Right cardiac atrium (tissue), 5 donors: Measurements from ENCODE around the gene ZDHHC1. TPM values are rescaled to one million over a fixed set of nuclear protein-coding genes. Genes with fewer than 3 reads are reported as not detected.

Experiments
- ATAC-seq, 2 donors: fragments of 200-7000 bp; cut with Tn5 transposase; one replicate each; pipeline versions ENCODE4 v1.8.0 to v1.9.1; 2020; ENCODE audit warnings: moderate library complexity in 2 of 2, mild to moderate bottlenecking in 1 of 2
- DNase-seq, 3 donors: peaks; one replicate each; pipeline ENCODE4 v3.0.0-alpha.2; 2020
- H3K27ac ChIP-seq: one replicate; pipeline ENCODE4 v1.5.1; 2013; ENCODE audit warnings: mild to moderate bottlenecking, low read length, control low read depth, moderate library complexity
- H3K27me3 ChIP-seq: one replicate; pipeline ENCODE4 v1.6.1; 2013; ENCODE audit not compliant: control insufficient read depth, insufficient read depth
- H3K4me1 ChIP-seq: one replicate; pipeline ENCODE4 v1.6.1; 2013; ENCODE audit warnings: low read length; ENCODE audit not compliant: control insufficient read depth, insufficient read depth
- H3K4me3 ChIP-seq: one replicate; pipeline ENCODE4 v1.5.1; 2013; ENCODE audit warnings: low read length, control low read depth
- H3K9me3 ChIP-seq: one replicate; pipeline ENCODE4 v1.6.1; 2013; ENCODE audit warnings: low read length; ENCODE audit not compliant: control insufficient read depth
- WGBS: extraction: QIAGEN DNeasy Blood & Tissue Kit; methylation state at CpG from one replicate; pipeline ENCODE4 v1.1.7; 2013; 5-methylcytosine and 5-hydroxymethylcytosine counted together
- intact Hi-C, 4 donors: fragments of 100-400 bp; cut with DNase I; formaldehyde crosslinking; loops; one replicate each; pipeline versions ENCODE4 v1.11.0 to v1.14.0; 2022 to 2023
- long read RNA-seq, 4 donors: library from polyadenylated mRNA; unstranded; transcript quantifications; one replicate each; pipeline ENCODE4 v2.0.0, GENCODE V29; 2020 to 2021
- polyA plus RNA-seq: library from polyadenylated mRNA; stranded (reverse); fragments of 200-250 nt; gene quantifications from one replicate; pipeline ENCODE4 v1.2.3, GENCODE V29; 2013
- total RNA-seq, 4 donors: library from RNA; stranded (reverse); fragmentation: NEBNext Ultra II Directional; extraction: Animal tissue kit (Norgen Biotek cat#: 25700); gene quantifications; one replicate each; pipeline ENCODE4 v1.2.1, GENCODE V29; 2021
- donor health status: healthy with polysubstance abuse.
- donor health status: DM: no; HTN: yes; CAD: no.
- donor health status: DM: no; HTN: no; CAD: no.
- donor health status: DM: no; HTN: yes; CAD: no; lungs with severe emphysema.
- donor health status: DM: yes; HTN: yes; CAD: no.

The ZDHHC1 gene, protein sequence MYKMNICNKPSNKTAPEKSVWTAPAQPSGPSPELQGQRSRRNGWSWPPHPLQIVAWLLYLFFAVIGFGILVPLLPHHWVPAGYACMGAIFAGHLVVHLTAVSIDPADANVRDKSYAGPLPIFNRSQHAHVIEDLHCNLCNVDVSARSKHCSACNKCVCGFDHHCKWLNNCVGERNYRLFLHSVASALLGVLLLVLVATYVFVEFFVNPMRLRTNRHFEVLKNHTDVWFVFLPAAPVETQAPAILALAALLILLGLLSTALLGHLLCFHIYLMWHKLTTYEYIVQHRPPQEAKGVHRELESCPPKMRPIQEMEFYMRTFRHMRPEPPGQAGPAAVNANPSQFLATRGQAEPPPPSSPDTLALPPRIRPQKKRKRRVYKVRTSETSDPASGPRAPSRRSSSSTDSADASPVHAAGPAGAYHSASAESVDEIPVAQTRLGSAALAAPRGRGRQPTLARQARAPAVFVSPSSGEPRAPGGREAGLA
- 10 to 100 TPM in 1 of 4 donors, 1 to 10 TPM in 3; 6.4 to 10.4 (median 6.4) TPM for total RNA-seq
- 5.2 TPM for polyA plus RNA-seq
- long read RNA-seq, donor 1, transcript ZDHHC1-203 (12 exons, 2,261 nt), result major isoform, 6 of 13 reads
- long read RNA-seq, donor 1, partial matches to known transcripts, result 3 of 13 reads
- long read RNA-seq, donor 1, other reads (novel, unspliced or antisense), result 3 of 13 reads
- long read RNA-seq, donor 2, partial matches to known transcripts, result 2 of 11 reads
- long read RNA-seq, donor 2, other reads (novel, unspliced or antisense), result 3 of 11 reads
- long read RNA-seq, donor 3, partial matches to known transcripts, result 3 of 7 reads
- long read RNA-seq, donor 3, other reads (novel, unspliced or antisense), result 3 of 7 reads
- long read RNA-seq, donor 4, transcript ZDHHC1-203 (12 exons, 2,261 nt), result major isoform, 9 of 18 reads
- long read RNA-seq, donor 4, partial matches to known transcripts, result 3 of 18 reads
- long read RNA-seq, donor 4, other reads (novel, unspliced or antisense), result 4 of 18 reads

DNA sequence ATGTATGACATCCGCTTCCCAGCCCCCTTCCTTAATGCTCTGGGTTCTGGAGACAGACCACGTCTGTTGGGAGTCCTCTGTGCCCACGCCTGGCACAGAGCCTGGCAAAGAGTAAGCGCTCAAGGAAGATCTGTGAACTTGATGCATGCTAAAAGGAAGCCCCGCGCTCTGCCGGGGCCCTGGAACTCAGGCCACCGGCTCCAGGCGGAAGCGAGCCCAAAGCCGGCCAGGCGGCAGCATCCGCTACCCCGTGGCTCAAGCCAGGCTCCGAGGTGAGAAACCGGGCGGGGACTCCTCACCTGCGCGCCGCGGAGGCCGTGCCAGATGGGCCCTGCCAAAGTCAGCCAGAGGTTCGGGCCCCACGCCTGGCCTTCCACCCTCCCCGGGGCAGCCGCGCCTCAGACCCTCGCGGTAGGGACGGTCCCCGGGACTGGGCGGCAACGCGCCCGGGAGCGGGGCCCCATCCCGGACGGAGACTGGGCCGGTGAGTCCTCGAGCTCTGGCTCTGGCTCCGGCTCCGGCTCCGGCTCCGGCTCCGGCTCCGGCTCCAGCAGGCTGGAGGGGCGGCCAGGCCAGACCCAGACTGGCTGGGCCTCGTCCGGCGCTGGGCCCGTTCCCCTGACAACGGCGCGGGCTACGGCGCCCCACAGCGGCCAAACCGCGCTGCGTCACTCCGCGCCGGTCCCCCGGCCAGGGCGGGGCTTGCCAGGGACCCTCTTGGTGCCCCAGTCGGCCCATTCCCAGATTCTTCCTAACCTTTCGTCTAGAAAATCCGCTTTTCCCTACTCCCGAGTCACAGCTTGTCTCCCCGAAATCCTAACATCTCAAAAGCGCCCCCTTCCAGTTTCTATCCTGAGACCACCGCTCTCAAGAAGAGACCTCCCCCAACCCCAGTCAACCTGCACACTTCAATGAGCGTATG, at the start of gene ZDHHC1:
Gene ZDHHC1 (minus strand): TSS at position 606 of the 922 bp plus-strand sequence. CDS start 8,702 bp downstream, outside the sequence.
- DNase-seq (peak; percentile 81 to 93 (median 92)), ATAC-seq (peak; percentile 97)
- no peaks in the 10 kb centered on the region for H3K9me3 ChIP-seq
- H3K27ac ChIP-seq, result peak within 1 kb of the TSS; percentile 76
- peak within 1 kb of the TSS; percentile 62 for H3K4me3 ChIP-seq
- no peaks in the 10 kb centered on the region for H3K27me3 ChIP-seq
- under 1% methylated on average over 73 of the region's 73 CpGs for WGBS
- no peaks in the 10 kb centered on the region for H3K4me1 ChIP-seq
- intact Hi-C loops, result loop anchor here in 1 of 4 donors (10.0 kb wide), 1 partner anchor 411 kb away; no protein-coding TSS in a partner anchor

DNA sequence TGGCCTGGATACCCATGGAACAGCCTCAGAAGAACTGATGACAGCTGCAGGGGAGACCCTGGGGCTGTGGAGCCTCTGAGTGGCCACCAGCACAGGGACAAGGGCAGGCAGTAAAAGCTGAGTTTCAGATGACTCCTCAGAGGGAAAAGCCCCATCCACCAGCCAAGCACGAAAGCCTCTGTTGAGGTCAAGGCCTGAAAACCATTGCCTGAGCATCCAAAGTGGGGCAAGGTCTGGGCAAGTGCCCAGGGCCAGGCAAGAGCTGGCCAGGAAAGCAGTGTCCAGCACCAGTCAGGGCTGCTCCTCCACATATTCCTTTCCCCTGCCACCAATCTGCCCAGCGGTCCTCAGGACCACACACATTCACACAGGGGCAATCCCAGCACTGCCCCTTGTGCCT, 48.3 kb upstream of the ZDHHC1 start:
- no peak for ATAC-seq
- intact Hi-C loops, result no loop called here
- no peak overlapping the region for H3K4me3 ChIP-seq
- H3K4me1 ChIP-seq, result peaks cover 18% of the 10 kb centered on the region
- no peaks in the 10 kb centered on the region for H3K27me3 ChIP-seq
- DNase-seq, result peak in 2 of 3 donors; percentile 10 to 22
- H3K9me3 ChIP-seq, result no peaks in the 10 kb centered on the region
- no peak overlapping the region for H3K27ac ChIP-seq
- 84% methylated on average over 2 of the region's 2 CpGs for WGBS

DNA sequence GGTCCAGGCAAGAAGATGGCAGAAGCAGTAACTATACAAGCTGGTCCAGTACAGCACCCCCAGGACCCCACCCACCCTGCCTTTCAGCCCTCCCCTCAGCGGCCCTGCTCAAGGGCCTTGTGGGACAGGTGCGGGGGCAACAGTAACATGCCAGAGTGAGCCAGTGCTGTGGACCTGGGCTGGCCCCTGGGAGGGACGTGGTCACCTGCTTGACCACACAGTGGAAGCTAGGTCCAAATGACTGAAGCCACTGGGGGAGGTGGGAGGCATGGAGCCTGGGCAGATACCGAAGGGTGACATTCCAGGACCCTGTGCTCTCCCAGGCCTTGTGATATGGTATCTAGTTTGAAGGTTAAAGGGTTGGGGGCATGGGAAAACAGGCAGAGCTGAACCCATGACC, 47.4 kb upstream of the ZDHHC1 start:
- 92% methylated on average over 4 of the region's 4 CpGs for WGBS
- peak in 2 of 3 donors; percentile 31 for DNase-seq

DNA sequence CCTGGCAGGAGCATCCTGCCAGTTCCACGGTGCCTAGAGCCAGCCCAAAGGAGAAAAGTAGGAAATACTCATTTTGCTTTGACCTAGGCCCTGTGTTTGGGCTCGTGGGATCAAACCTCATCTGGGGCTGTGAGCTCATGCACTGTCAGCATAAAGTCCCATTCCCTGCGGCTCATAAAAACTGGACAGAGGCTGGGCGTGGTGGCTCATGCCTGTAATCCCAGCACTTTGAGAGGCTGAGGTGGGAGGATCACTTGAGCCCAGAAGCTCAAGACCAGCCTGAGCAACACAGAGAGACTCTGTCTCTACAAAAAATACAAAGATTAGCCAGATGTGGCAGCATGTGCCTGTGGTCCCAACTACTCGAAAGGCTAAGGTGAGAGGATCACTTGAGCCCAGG, 46.8 kb upstream of the ZDHHC1 start:
- no peaks in the 10 kb centered on the region for H3K9me3 ChIP-seq

More for the DNA sequence above, 47.4 kb upstream of the ZDHHC1 start:
- intact Hi-C loops, result no loop called here
- no peak overlapping the region for H3K4me3 ChIP-seq
- H3K9me3 ChIP-seq, result no peaks in the 10 kb centered on the region
- no peaks in the 10 kb centered on the region for H3K27me3 ChIP-seq
- no peak overlapping the region for H3K27ac ChIP-seq
- ATAC-seq, result no peak
- H3K4me1 ChIP-seq, result peaks cover 23% of the 10 kb centered on the region

DNA sequence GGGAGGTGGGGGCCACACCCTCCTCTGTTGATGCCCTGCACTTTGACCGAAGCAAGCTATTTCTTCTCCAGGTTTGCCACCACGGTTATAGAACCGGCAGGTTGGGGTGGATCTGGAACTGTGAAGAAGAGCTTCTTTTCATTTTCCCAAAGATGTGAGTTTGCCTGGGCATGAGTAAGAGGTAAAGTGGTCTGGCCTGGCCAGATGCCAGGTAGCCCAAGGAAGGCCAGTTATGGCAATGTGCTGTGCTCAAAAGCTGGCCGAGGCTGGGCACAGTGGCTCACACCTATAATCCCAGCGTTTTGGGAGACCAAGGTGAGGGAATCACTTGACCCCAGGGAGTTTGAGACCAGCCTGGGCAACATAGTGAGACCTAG, 46.0 kb upstream of the ZDHHC1 start:
- intact Hi-C loops, result no loop called here
- H3K4me3 ChIP-seq, result no peak overlapping the region
- H3K27ac ChIP-seq, result no peak overlapping the region
- peaks cover 37% of the 10 kb centered on the region for H3K4me1 ChIP-seq
- 93% methylated on average over 5 of the region's 5 CpGs for WGBS
- DNase-seq (peak in 1 of 3 donors; percentile 46), ATAC-seq (no peak)
- H3K9me3 ChIP-seq, result no peaks in the 10 kb centered on the region
- no peaks in the 10 kb centered on the region for H3K27me3 ChIP-seq

More for the DNA sequence above, 46.8 kb upstream of the ZDHHC1 start:
- Histone ChIP-seq H3K27me3 (no peaks in the 10 kb centered on the region), H3K4me1 (peaks cover 29% of the 10 kb centered on the region), H3K4me3 (no peak overlapping the region), H3K27ac (no peak overlapping the region)
- ATAC-seq (no peak), DNase-seq (peak in 2 of 3 donors; percentile 6)
- 85% methylated on average over 5 of the region's 5 CpGs for WGBS
- intact Hi-C loops, result no loop called here

GRCh38 chr16:67461600-67462278, 45.5 kb upstream of the ZDHHC1 start:
- Histone ChIP-seq H3K27ac (no peak overlapping the region), H3K9me3 (no peaks in the 10 kb centered on the region), H3K4me3 (no peak overlapping the region), H3K4me1 (peaks cover 40% of the 10 kb centered on the region), H3K27me3 (no peaks in the 10 kb centered on the region)
- WGBS, result 81% methylated on average over 8 of the region's 8 CpGs
- ATAC-seq, result no peak
- intact Hi-C loops, result no loop called here
- peak in 1 of 3 donors; percentile 41 for DNase-seq

DNA sequence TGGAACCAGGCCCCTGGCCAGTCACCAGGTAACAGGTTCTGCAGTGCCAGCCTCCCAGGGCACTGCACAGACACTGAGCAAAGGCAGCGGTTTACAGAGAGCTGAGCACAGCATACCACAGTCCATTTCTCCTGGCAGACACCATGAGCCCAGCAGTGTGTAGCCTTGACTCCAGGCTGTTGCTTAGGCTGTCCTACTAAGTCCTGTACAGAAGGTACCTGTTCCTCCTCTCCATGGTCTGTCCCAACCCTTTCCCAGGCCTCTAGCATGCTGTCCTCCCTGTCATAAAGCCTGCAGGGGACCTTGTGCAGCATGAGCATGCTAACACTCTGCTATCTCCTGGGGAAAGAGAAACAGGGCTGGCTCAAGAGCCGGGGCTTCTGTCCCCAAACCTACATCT, 44.7 kb upstream of the ZDHHC1 start:
- Histone ChIP-seq H3K27me3 (no peaks in the 10 kb centered on the region), H3K27ac (no peak overlapping the region), H3K9me3 (no peaks in the 10 kb centered on the region), H3K4me1 (peaks cover 40% of the 10 kb centered on the region), H3K4me3 (no peak overlapping the region)
- peak in 1 of 3 donors; percentile 14 for DNase-seq
- WGBS, result 87% methylated on average over 2 of the region's 2 CpGs
- ATAC-seq, result no peak
- intact Hi-C loops, result no loop called here

GRCh38 chr16:67460168-67460567, 43.9 kb upstream of the ZDHHC1 start:
- Histone ChIP-seq H3K27me3 (no peaks in the 10 kb centered on the region), H3K4me3 (no peak overlapping the region), H3K4me1 (peaks cover 37% of the 10 kb centered on the region), H3K27ac (peak overlapping the region; percentile 70), H3K9me3 (no peaks in the 10 kb centered on the region)
- intact Hi-C loops, result no loop called here
- 70% methylated on average over 5 of the region's 5 CpGs for WGBS
- ATAC-seq (no peak), DNase-seq (peak in 1 of 3 donors; percentile 47)

DNA sequence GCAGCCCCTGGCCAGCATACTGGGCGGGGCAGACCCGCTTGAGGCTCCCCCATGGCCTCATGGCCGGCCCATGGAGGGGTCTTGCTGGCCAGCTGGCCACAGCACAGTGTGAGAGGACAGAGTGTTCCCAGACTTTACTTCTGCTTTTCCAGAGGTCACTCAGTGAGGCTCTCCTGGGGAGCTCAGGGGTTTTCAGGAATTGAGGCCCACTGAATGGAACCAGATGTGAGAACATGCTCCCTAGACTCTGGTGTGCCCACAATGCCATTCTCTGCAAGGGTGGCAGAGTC, 43.5 kb upstream of the ZDHHC1 start:
- ATAC-seq, result peak; percentile 41 to 67
- intact Hi-C loops, result no loop called here
- 48% methylated on average over 3 of the region's 3 CpGs for WGBS
- Histone ChIP-seq H3K9me3 (no peaks in the 10 kb centered on the region), H3K27me3 (no peaks in the 10 kb centered on the region), H3K27ac (peak overlapping the region; percentile 70), H3K4me3 (no peak overlapping the region), H3K4me1 (peaks cover 37% of the 10 kb centered on the region)
- peak in 2 of 3 donors; percentile 51 to 86 for DNase-seq
